Central memory CD8-positive, alpha-beta T cell (primary cell): ENCODE data around the gene MIER3.
A peak's percentile ranks its signal among the peaks of the same experiment; 100 is the strongest.

Experiments used
- ATAC-seq: fragments of 150-1000 bp; cut with Tn5 transposase; replicated peaks from 2 replicates; pipeline ENCODE4 v1.10.0; 2022; ENCODE audit warnings: mild to moderate bottlenecking, moderate FRiP score, moderate number of reproducible peaks; ENCODE audit not compliant: poor library complexity, severe bottlenecking; ENCODE audit errors: extremely low read depth
- DNase-seq, 2 donors: peaks; one replicate each; pipeline ENCODE4 v3.0.0; 2021; ENCODE audit warnings: low spot score in 2 of 2
- H3K27ac Mint-ChIP-seq: one replicate; pipeline ENCODE4 v1.8.0; 2022; ENCODE audit warnings: low read depth, mild to moderate bottlenecking, moderate library complexity, mixed read lengths
- H3K27me3 Mint-ChIP-seq: one replicate; pipeline ENCODE4 v1.8.0; 2022; ENCODE audit warnings: mixed read lengths
- H3K36me3 Mint-ChIP-seq: one replicate; pipeline ENCODE4 v1.8.0; 2022; ENCODE audit warnings: mild to moderate bottlenecking, moderate library complexity, mixed read lengths; ENCODE audit not compliant: insufficient read depth
- H3K4me1 Mint-ChIP-seq: one replicate; pipeline ENCODE4 v1.8.0; 2022; ENCODE audit warnings: mixed read lengths
- H3K4me3 Mint-ChIP-seq: one replicate; pipeline ENCODE4 v1.8.0; 2022; ENCODE audit warnings: mild to moderate bottlenecking, moderate library complexity, mixed read lengths
- H3K9me3 Mint-ChIP-seq: one replicate; pipeline ENCODE4 v1.8.0; 2022; ENCODE audit warnings: mixed read lengths

Gene MIER3

GRCh38 chr5:56951126-56951945 lies 587 bp downstream of the MIER3 start:
- ATAC-seq (peak; percentile 4), DNase-seq (peak in 1 of 2 donors; percentile 14)
- Mint-ChIP-seq H3K36me3 (peaks cover 14% of the 10 kb centered on the region), H3K27ac (peak overlapping the region; percentile 78), H3K4me3 (peak overlapping the region; percentile 91), H3K27me3 (peaks cover 35% of the 10 kb centered on the region), H3K9me3 (no peaks in the 10 kb centered on the region), H3K4me1 (peaks cover 30% of the 10 kb centered on the region)

- H3K9me3 Mint-ChIP-seq = no peaks in the 10 kb centered on the region
- ATAC-seq = peak; percentile 45
- peak overlapping the region; percentile 91 for H3K4me3 Mint-ChIP-seq
- H3K27me3 Mint-ChIP-seq = peaks cover 29% of the 10 kb centered on the region
- DNase-seq = peak; percentile 19 to 20
- peaks cover 30% of the 10 kb centered on the region for H3K4me1 Mint-ChIP-seq
- H3K36me3 Mint-ChIP-seq = peaks cover 20% of the 10 kb centered on the region
- peak overlapping the region; percentile 78 for H3K27ac Mint-ChIP-seq
Measured at GRCh38 chr5:56950626-56951125, 1.2 kb downstream of the MIER3 start.

GRCh38 chr5:56947052-56947451 lies 4.9 kb downstream of the MIER3 start:
- no peak for DNase-seq
- Mint-ChIP-seq H3K36me3 (peaks cover 39% of the 10 kb centered on the region), H3K27me3 (no peaks in the 10 kb centered on the region), H3K4me1 (peaks cover 24% of the 10 kb centered on the region), H3K4me3 (no peak overlapping the region), H3K27ac (no peak overlapping the region), H3K9me3 (no peaks in the 10 kb centered on the region)
- ATAC-seq = no peak

- no peaks in the 10 kb centered on the region for H3K9me3 Mint-ChIP-seq
- DNase-seq (no peak), ATAC-seq (no peak)
- peaks cover 50% of the 10 kb centered on the region for H3K36me3 Mint-ChIP-seq
- H3K4me3 Mint-ChIP-seq = no peak overlapping the region
- peaks cover 16% of the 10 kb centered on the region for H3K4me1 Mint-ChIP-seq
- no peaks in the 10 kb centered on the region for H3K27me3 Mint-ChIP-seq
- no peak overlapping the region for H3K27ac Mint-ChIP-seq
Measured at GRCh38 chr5:56941981-56942380, 9.9 kb downstream of the MIER3 start.

GRCh38 chr5:56938858-56939257 lies 13.1 kb downstream of the MIER3 start:
- H3K27me3 Mint-ChIP-seq = no peaks in the 10 kb centered on the region
- H3K4me3 Mint-ChIP-seq = no peak overlapping the region
- DNase-seq (no peak), ATAC-seq (no peak)
- no peaks in the 10 kb centered on the region for H3K9me3 Mint-ChIP-seq
- H3K4me1 Mint-ChIP-seq = peaks cover 16% of the 10 kb centered on the region
- peaks cover 56% of the 10 kb centered on the region for H3K36me3 Mint-ChIP-seq
- H3K27ac Mint-ChIP-seq = no peak overlapping the region

GRCh38 chr5:56934325-56934724 lies 17.6 kb downstream of the MIER3 start:
- DNase-seq (no peak), ATAC-seq (no peak)
- Mint-ChIP-seq H3K4me3 (no peak overlapping the region), H3K9me3 (no peaks in the 10 kb centered on the region), H3K27me3 (no peaks in the 10 kb centered on the region), H3K4me1 (no peaks in the 10 kb centered on the region), H3K36me3 (peaks cover 46% of the 10 kb centered on the region), H3K27ac (no peak overlapping the region)

GRCh38 chr5:56922922-56923321 lies 29.0 kb downstream of the MIER3 start:
- Mint-ChIP-seq H3K4me1 (peaks cover 6% of the 10 kb centered on the region), H3K4me3 (no peak overlapping the region), H3K27ac (no peak overlapping the region), H3K27me3 (no peaks in the 10 kb centered on the region), H3K36me3 (peaks cover 39% of the 10 kb centered on the region), H3K9me3 (no peaks in the 10 kb centered on the region)
- DNase-seq (no peak), ATAC-seq (no peak)

GRCh38 chr5:56919942-56920662 lies 31.8 kb downstream of the MIER3 start:
- Mint-ChIP-seq H3K27ac (no peak overlapping the region), H3K4me3 (no peak overlapping the region)

GRCh38 chr5:56918054-56918453 lies 33.9 kb downstream of the MIER3 start:
- Mint-ChIP-seq H3K27me3 (no peaks in the 10 kb centered on the region), H3K9me3 (no peaks in the 10 kb centered on the region), H3K27ac (no peak overlapping the region), H3K4me1 (no peaks in the 10 kb centered on the region), H3K4me3 (no peak overlapping the region), H3K36me3 (peaks cover 14% of the 10 kb centered on the region)
- DNase-seq (no peak), ATAC-seq (no peak)

More at GRCh38 chr5:56919942-56920662, 31.8 kb downstream of the MIER3 start:
- no peaks in the 10 kb centered on the region for H3K9me3 Mint-ChIP-seq
- DNase-seq (no peak), ATAC-seq (no peak)
- H3K36me3 Mint-ChIP-seq = peaks cover 26% of the 10 kb centered on the region
- H3K4me1 Mint-ChIP-seq = no peaks in the 10 kb centered on the region
- no peaks in the 10 kb centered on the region for H3K27me3 Mint-ChIP-seq

GRCh38 chr5:56917534-56917933 lies 34.4 kb downstream of the MIER3 start:
- DNase-seq = no peak
- H3K4me1 Mint-ChIP-seq = no peaks in the 10 kb centered on the region
- H3K4me3 Mint-ChIP-seq = no peak overlapping the region
- no peaks in the 10 kb centered on the region for H3K9me3 Mint-ChIP-seq
- no peaks in the 10 kb centered on the region for H3K27me3 Mint-ChIP-seq
- no peak for ATAC-seq
- H3K36me3 Mint-ChIP-seq = peaks cover 10% of the 10 kb centered on the region
- no peak overlapping the region for H3K27ac Mint-ChIP-seq

- no peaks in the 10 kb centered on the region for H3K9me3 Mint-ChIP-seq
- no peak for ATAC-seq
- peaks cover 4% of the 10 kb centered on the region for H3K36me3 Mint-ChIP-seq
- DNase-seq = no peak
- H3K27ac Mint-ChIP-seq = no peak overlapping the region
- no peak overlapping the region for H3K4me3 Mint-ChIP-seq
- peaks cover 9% of the 10 kb centered on the region for H3K4me1 Mint-ChIP-seq
- no peaks in the 10 kb centered on the region for H3K27me3 Mint-ChIP-seq
Measured at GRCh38 chr5:56914678-56915077, 37.2 kb downstream of the MIER3 start.

- ATAC-seq = no peak
- H3K27me3 Mint-ChIP-seq = no peaks in the 10 kb centered on the region
- H3K9me3 Mint-ChIP-seq = no peaks in the 10 kb centered on the region
- H3K27ac Mint-ChIP-seq = no peak overlapping the region
- H3K4me1 Mint-ChIP-seq = peaks cover 14% of the 10 kb centered on the region
- DNase-seq = no peak
- no peak overlapping the region for H3K4me3 Mint-ChIP-seq
- H3K36me3 Mint-ChIP-seq = peaks cover 2% of the 10 kb centered on the region
Measured at GRCh38 chr5:56913766-56914165, 38.2 kb downstream of the MIER3 start.
